Upper lobe of right lung (tissue), 1 donor: ENCODE results near the gene TTLL8. TPM values are rescaled to one million over a fixed set of nuclear protein-coding genes. Genes with fewer than 3 reads are reported as not detected.

Experiments used
- ATAC-seq: fragments of 200-7000 bp; cut with Tn5 transposase; one replicate; pipeline ENCODE4 v1.9.1; 2020; ENCODE audit warnings: mild to moderate bottlenecking, moderate library complexity
- DNase-seq: peaks from one replicate; pipeline ENCODE4 v3.0.0-alpha.2; 2020
- H3K27ac ChIP-seq: fragments of 200-600 bp; one replicate; pipeline ENCODE4 v1.8.0; 2022
- H3K27me3 ChIP-seq: fragments of 200-600 bp; one replicate; pipeline ENCODE4 v1.8.0; 2022; ENCODE audit warnings: mild to moderate bottlenecking
- H3K36me3 ChIP-seq: fragments of 200-600 bp; one replicate; pipeline ENCODE4 v1.8.0; 2022
- H3K4me1 ChIP-seq: fragments of 200-600 bp; one replicate; pipeline ENCODE4 v1.8.0; 2022
- H3K4me3 ChIP-seq: fragments of 200-600 bp; one replicate; pipeline ENCODE4 v1.8.0; 2022; ENCODE audit warnings: mild to moderate bottlenecking
- H3K9me3 ChIP-seq: fragments of 200-600 bp; one replicate; pipeline ENCODE4 v1.8.0; 2022
- intact Hi-C: fragments of 100-400 bp; cut with DNase I; formaldehyde crosslinking; loops from one replicate; pipeline ENCODE4 v1.11.0; 2022
- total RNA-seq: library from RNA; stranded (reverse); fragmentation: NEBNext Ultra II Directional; extraction: Animal tissue kit (Norgen Biotek cat#: 25700); gene quantifications from one replicate; pipeline ENCODE4 v1.2.1, GENCODE V29; 2021
- TF ChIP-seq, protein P1 (sequence below): fragments of 200-600 bp; IDR thresholded peaks from one replicate; pipeline ENCODE4 v1.8.0; 2022; ENCODE audit warnings: antibody characterized with exemption
- donor health status: DM: no; HTN: yes; CAD: no; lungs with severe emphysema.

The TTLL8 gene
- total RNA-seq, 1 donor from 2014 or later: not detected

DNA sequence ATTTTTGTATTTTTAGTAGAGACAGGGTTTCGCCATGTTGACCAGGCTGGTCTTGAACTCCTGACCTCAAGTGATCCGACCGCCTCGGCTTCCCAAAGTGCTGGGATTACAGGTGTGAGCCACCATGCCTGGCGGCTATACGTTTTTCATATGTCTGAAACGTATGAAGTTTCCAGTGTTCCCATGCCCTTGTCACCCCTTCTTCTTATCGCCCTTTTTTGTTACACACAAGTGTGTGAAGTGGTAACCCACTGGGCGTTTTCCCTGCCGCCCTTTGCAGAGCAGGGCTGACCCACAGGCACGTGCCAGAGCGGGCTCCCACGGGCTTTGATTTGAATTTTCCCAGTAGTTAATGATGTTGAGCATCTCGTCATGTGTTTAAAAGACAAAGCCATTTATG lies 80.5 kb downstream of the TTLL8 start:
- Histone ChIP-seq H3K27ac (no peak overlapping the region), H3K4me3 (no peak overlapping the region), H3K27me3 (peaks cover 8% of the 10 kb centered on the region), H3K4me1 (no peaks in the 10 kb centered on the region), H3K36me3 (no peaks in the 10 kb centered on the region), H3K9me3 (no peaks in the 10 kb centered on the region)
- ATAC-seq (no peak), DNase-seq (peak; percentile 38)
- TF ChIP-seq, protein P1, sequence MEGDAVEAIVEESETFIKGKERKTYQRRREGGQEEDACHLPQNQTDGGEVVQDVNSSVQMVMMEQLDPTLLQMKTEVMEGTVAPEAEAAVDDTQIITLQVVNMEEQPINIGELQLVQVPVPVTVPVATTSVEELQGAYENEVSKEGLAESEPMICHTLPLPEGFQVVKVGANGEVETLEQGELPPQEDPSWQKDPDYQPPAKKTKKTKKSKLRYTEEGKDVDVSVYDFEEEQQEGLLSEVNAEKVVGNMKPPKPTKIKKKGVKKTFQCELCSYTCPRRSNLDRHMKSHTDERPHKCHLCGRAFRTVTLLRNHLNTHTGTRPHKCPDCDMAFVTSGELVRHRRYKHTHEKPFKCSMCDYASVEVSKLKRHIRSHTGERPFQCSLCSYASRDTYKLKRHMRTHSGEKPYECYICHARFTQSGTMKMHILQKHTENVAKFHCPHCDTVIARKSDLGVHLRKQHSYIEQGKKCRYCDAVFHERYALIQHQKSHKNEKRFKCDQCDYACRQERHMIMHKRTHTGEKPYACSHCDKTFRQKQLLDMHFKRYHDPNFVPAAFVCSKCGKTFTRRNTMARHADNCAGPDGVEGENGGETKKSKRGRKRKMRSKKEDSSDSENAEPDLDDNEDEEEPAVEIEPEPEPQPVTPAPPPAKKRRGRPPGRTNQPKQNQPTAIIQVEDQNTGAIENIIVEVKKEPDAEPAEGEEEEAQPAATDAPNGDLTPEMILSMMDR: no peak
- intact Hi-C loops: no loop called here

DNA sequence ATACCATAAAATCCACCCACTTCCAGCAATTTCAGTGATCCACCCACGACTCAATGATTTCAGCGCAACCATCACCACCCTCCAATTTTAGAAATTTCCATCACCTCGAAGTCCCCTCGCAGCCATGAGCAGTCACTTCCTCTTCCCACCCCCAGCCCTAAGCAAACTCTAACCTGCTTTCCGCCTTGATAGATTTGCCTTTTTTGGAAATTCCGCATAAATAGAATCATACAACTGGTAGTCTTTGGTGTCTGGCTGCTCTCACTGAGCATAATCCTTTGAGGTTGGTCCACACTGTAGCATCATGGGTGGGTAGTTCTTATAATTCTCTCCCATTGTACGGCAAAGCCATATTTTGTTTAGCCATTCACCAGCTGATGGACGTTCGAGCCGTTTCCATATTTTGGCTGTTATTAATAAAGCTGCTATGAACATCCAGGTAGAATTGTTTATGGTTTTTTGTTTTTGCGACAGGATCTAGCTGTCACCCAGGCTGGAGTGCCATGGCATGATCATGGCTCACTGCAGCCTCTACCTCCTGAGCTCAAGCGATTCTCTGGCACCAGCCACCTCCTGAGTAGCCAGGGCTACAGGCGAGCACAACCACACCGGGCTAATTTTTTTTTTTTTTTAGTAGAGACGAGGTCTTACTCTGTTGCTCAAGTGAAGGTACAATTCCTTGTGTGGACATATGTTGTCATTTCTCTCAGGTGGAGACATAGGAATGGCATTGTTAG lies 81.5 kb downstream of the TTLL8 start:
- intact Hi-C loops: no loop called here
- Histone ChIP-seq H3K4me3 (no peak overlapping the region), H3K36me3 (no peaks in the 10 kb centered on the region), H3K4me1 (peaks cover 7% of the 10 kb centered on the region), H3K9me3 (no peaks in the 10 kb centered on the region), H3K27ac (no peak overlapping the region), H3K27me3 (no peaks in the 10 kb centered on the region)
- TF ChIP-seq, protein P1: no peak
- peak; percentile 41 for DNase-seq
- ATAC-seq: no peak

DNA sequence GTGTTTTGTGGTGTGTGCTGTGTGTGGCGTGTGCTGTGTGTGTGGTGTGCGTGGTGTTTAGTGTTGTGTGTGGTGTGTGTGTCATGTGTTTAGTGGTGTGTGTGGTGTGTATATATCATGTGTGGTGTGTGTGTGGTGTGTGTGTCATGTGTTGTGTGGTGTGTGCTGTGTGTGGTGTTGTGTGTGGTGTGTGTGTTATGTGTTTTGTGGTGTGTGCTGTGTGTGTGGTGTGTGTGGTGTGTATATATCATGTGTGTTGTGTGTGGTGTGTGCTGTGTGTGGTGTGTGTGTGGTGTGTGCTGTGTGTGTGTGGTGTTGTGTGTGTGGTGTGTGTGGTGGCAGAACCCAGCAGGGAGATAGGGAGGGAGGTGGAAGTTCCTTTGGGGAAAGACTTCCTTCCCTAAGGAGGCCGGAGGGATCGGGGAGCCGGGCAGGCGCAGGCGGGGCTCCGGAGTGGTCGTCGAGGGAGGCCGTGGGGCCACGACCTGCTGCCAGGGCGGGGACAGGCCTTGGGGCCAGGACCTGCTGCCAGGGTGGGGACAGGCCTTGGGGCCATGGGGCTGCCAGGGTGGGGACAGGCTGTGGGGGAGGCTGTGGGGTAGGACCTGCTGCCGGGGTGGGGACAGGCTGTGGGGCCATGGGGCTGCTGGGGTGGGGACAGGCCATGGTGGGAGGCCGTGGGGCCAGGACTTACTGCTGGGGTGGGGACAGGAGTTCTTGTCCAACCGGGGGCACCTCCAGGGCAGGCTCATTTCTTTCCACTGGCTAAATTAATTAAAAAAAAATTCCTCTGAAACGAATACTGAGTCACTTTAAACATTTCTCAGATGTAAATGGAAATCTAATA lies 82.3 kb downstream of the TTLL8 start:
- no peaks in the 10 kb centered on the region for H3K27me3 ChIP-seq
- intact Hi-C loops: no loop called here
- TF ChIP-seq, protein P1: no peak
- no peak overlapping the region for H3K4me3 ChIP-seq
- peak; percentile 72 for DNase-seq
- no peak for ATAC-seq
- H3K4me1 ChIP-seq: peaks cover 8% of the 10 kb centered on the region
- no peaks in the 10 kb centered on the region for H3K9me3 ChIP-seq
- peak overlapping the region; percentile 36 for H3K27ac ChIP-seq
- no peaks in the 10 kb centered on the region for H3K36me3 ChIP-seq

DNA sequence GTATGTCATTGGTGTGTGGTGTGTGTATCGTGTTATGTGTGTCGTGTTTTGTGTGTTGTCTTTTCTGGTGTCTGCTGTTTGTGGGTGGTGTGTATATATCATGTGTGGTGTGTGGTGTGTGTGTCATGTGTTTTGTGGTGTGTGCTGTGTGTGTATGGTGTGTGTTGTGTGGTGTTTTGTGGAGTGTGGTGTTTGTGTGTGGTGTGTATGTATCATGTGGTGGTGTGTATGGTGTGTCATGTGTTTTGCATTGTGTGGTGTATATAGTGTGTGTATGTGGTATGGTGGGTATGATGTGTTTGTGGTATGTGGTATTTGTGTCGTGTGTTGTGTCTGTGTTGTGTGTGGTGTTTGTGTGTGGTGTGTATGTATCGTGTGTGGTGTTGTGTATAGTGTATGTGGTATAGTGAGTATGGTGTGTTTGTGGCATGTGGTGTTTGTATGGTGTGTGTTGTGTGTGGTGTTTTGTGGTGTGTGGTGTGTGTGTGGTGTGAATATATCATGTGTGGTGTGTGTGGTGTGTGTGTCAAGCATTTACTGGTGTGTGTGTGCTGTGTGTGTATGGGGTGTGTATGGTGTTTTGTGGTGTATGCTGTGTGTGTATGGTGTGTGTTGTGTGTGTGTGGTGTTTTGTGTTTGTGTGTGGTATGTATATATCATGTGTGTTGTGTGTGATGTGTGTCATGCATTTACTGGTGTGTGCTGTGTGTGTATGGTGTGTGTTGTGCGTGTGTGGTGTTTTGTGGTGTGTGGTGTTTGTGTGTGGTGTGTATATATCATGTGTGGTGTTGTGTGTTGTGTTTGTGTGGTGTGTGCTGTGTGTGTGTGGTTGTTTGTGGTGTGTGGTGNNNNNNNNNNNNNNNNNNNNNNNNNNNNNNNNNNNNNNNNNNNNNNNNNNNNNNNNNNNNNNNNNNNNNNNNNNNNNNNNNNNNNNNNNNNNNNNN lies 84.8 kb downstream of the TTLL8 start:
- Histone ChIP-seq H3K27ac (no peak overlapping the region), H3K4me3 (no peak overlapping the region), H3K27me3 (no peaks in the 10 kb centered on the region), H3K9me3 (no peaks in the 10 kb centered on the region), H3K36me3 (no peaks in the 10 kb centered on the region), H3K4me1 (peaks cover 16% of the 10 kb centered on the region)
- ATAC-seq (no peak), DNase-seq (peak; percentile 2)
- intact Hi-C loops: no loop called here
- TF ChIP-seq, protein P1: no peak
